Dedifferentiated amniotic fluid mesenchymal stem cell (primary cell): Measurements from ENCODE around the gene NUB1.

ENCODE experiments used
- DNase-seq: peaks from one replicate; pipeline ENCODE4 v3.0.0-alpha.2; 2016; ENCODE audit errors: extremely low spot score

NUB1 gene

DNA sequence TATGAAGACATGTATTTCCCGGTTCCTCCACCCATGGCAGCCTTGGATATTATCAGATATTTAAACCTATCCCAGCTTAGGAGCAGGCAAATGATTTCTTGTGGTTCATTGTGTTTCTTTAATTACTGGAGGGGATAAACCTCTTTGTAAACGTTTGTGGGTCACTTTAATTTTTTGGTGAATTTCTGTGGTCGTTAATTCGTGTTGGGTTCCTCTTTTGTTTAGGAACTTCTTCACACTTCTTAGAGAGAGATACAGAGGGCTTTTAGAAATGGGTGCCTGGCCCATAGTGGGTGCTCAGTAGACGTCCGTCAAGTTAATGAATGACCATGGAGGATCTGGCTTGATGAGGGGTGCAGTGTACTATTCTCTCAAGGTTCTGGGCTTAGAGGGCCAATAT is 27.2 kb upstream of the NUB1 start:
- DNase-seq, result no peak

- peak; percentile 77 for DNase-seq
Measured at GRCh38 chr7:151315038-151315655, 26.5 kb upstream of the NUB1 start.

GRCh38 chr7:151316896-151317295 is 24.7 kb upstream of the NUB1 start:
- DNase-seq, result no peak

- DNase-seq, result no peak
Measured at GRCh38 chr7:151317936-151318335, 23.7 kb upstream of the NUB1 start.

DNA sequence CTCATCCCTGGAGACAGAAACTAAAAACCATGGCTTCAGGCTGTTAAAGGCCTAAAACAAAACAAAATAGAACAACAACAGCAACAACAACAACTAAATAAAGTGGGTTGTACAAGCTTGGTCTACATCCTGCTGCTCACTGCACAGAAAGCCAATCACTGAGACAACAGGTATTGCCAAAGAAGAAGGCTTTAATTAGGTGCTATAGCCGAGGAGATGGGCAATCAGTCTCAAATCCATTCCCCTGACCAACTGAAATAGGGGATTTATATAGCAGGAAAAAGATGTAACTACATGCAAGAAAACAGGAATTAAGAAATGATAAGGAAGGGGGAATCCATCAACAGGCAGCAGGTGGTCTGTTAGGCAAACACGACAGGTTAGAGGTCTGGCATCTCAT is 22.4 kb upstream of the NUB1 start:
- DNase-seq, result no peak

- no peak for DNase-seq
Measured at GRCh38 chr7:151320263-151320845, 21.3 kb upstream of the NUB1 start.

GRCh38 chr7:151321341-151321740 is 20.3 kb upstream of the NUB1 start:
- DNase-seq, result no peak

DNA sequence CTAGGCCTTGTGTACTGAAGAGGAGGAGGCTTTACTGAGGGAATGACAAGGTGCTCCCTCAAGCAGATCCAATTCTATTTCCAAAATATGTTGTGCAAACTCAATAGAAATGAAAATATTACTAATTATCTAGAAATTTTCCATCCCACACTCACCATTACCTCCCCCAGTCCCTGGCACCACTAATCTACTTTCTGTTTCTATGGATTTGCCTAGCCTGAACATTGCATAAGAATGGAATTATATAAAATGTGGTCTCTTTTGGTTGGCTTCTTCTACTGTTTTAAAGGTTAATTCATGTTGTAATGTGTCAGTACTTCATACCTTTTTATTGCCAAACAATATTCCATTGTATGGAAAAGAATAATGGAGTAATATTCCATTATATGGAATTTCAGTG is 18.7 kb upstream of the NUB1 start:
- DNase-seq, result no peak

GRCh38 chr7:151327022-151327421 is 14.6 kb upstream of the NUB1 start:
- no peak for DNase-seq

DNA sequence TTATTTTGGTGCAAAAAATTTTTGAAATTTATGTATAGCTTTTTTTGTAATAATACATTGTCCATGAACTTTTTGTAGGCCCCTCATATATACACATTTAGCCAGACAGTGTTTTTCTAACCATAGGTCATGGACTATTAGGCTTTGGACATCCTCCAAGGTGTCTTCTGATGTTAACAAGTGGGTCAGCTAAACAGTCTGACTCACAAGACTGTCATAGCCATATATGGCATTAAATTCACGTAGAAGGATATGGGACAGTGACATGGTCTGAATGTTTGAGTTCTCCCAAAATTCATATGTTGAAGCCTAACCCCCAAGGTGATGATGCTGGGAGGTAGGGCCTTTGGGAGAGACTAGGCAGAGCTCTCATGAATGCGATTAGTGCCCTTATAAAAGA is 14.0 kb upstream of the NUB1 start:
- no peak for DNase-seq

DNA sequence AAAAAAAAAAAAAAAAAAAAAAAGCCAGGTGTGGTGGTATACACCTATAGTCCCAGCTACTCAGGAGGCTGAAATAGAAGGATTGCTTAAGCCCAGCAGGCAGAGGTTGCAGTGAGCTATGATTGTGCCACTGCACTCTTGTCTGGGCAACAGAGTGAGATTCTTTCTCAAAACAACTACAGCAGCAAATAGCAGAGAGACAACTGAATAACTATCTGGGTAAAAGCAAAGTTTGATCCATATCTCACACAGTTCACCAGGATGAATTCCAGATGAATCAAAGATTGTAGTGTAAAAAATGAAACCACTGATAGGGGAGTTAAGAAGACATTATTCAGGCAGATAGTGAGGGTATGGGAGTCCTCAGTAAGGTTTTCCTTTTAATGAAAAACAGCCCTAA is 11.4 kb upstream of the NUB1 start:
- DNase-seq, result no peak

- no peak for DNase-seq
Measured at GRCh38 chr7:151330661-151331060, 11.0 kb upstream of the NUB1 start.

GRCh38 chr7:151334628-151335027 is 7.0 kb upstream of the NUB1 start:
- no peak for DNase-seq

DNA sequence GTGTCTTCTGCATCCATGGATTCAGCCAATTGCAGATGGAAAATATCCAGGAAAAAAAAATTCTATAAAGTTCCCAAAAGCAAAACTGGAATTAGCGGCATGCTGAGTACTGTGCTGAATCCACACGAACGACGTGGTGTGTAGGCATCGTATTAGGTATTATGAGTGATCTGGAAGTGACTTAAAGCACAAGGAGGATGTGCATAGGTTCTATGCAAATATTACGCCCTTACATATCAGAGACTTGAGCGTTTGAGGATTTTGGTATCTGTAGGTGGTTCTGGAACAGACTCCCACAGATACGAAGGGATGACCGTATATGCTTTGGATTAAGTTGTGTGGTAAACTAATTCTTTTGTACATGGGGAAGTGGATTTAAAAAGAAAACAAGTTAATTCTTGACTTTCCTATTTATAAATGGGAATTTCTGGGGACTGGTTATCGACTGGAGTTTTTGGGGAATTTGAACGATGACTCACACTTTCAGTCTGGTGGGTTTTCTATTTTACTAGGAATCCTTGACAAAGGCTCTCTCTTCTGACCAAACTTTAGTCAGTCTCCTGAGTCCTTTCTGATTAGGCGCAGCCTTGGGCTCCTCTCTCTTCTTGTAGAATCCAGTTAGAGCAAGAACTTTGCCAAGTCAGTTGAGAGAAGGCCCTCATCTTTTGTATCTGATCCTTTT is 5.4 kb upstream of the NUB1 start:
- no peak for DNase-seq

- DNase-seq, result no peak
Measured at GRCh38 chr7:151337346-151337745, 4.3 kb upstream of the NUB1 start.

GRCh38 chr7:151338809-151339208 is 2.8 kb upstream of the NUB1 start:
- no peak for DNase-seq

DNA sequence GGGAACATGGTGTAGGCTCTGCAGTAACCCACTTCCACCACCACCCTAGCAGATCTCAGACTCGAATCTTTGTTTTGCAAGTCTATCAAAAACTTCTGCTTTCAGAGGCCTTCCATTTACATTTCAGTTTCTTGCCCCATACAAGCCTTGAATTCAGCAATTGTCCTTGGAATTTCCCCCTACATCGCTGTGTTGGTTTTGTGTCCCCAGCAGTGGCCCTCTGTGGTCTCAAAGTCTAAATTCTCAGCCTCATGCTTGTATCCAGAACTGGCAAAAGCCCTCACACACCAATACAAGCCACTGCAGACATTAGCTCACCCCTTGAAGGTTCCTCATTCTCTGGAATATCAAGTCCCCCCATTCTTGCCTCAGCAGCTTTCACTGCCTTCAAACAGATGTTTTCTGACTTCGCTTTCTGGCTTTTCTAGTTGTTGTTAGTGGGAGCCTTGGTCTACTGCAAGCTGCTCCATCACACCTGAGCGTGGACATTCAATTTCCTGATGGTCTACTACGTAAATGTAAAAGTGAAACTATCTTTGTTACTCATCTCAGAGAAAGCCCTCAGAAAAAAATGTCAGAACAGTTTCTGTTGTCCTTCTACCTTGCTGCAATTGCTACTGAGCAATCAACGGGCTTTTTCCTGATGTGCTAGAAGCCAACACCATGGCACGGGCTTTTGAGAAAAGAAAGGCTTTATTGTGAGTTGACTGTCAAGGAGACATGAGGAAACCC is 1.8 kb upstream of the NUB1 start:
- no peak for DNase-seq

GRCh38 chr7:151340794-151341356 is 737 bp upstream of the NUB1 start:
- DNase-seq, result no peak

DNA sequence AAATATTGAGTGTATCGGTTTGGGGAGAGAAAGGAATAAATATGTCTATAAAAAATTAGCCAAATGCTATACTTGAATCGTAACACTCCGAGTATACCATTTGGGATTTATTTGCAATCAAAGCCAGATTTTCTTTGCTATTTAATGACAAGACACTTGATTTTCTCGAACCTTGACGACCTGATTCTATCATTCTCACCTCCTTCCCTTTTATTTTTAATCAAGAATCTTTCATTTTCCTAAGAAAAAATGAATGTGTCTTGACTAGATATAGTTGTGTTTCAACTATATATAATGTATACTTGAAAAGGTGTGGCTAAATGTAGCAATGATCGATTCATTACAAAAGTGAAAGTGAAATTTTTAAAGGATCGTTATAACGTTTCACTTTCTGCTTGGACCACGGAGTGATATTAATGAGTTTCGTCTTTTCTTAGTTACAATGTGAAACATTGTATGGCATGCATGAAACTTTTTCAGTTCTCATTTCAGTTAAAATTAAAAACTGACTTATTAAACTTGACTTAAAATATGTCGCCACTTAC is 562 bp downstream of the NUB1 start:
- no peak for DNase-seq

DNA sequence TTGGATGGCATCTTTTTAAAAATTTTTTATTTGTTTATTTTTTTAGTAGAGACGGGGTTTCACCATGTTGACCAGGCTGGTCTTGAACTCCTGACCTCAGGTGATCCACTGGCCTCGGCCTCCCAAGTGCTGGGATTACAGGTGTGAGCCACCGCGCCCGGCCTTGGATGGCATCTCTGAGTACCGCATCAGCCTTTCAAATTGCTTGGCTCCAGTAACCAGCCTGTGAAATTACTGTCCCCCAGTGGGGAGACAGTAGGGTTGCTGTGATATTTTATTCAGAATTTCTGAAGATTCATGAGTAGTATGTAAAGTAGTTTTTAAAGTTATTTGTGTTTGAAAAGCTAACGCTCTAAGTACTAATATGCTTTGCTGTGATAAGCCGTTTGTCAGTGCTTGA is 1.2 kb downstream of the NUB1 start:
- DNase-seq, result no peak

- no peak for DNase-seq
Measured at GRCh38 chr7:151343516-151343915, 1.9 kb downstream of the NUB1 start.
